ENCODE data around the gene AGTR1. TPM values are rescaled to one million over a fixed set of nuclear protein-coding genes. Genes with fewer than 3 reads are reported as not detected.

Gene AGTR1
- total and polyA plus RNA-seq, 10 of the 15 experiments (the other 5 are each of a cell fraction or from before 2014, with no cell fraction given), result not detected

DNA sequence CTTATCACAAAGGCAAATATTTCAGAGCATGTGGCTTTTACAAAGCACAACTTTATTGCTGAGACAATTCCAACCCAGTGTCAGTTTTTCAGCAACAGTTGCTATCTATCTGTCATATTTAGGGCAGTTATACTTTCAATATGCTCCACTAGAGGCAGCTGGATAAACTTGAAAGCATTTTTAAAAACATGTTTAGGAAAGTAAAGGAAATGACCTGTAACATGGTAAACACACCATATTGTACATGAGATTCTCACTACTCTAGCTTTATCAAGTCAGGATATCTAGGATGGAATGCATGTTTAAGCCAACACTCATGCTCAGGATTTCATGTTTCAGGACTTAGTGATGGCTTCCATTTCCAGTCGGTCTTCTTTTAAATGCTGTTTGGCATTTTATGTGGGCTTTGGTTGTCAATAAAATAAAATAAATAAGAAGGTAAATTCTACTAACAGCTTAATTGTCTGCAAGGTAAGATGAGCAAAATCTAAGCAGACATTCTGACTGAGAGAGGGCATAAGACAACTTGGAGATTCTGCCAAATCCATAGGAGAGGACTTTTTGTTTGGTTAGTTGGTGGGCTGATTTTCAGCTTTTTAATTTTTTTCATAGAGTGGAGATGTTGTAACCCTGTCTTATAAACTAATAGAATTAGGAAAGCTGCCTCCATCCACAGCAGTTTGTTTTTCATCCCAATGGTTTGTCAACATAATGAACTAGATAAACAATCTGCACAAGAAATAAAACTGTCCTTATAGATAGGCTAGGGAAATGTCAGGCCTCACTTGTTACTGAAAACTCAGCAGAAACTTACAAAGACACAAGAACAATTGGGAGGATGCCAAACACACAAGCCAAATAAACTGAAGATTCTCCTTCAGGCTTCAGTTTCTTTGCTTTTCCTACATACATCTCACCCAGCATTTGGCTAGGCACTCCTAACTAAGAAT lies 66.6 kb downstream of the AGTR1 start (continued):
- TF ChIP-seq BRCA1 (IDR thresholded peaks at IDR 0.05; ENCODE audit: low read depth, low read length), result no peak

DNA sequence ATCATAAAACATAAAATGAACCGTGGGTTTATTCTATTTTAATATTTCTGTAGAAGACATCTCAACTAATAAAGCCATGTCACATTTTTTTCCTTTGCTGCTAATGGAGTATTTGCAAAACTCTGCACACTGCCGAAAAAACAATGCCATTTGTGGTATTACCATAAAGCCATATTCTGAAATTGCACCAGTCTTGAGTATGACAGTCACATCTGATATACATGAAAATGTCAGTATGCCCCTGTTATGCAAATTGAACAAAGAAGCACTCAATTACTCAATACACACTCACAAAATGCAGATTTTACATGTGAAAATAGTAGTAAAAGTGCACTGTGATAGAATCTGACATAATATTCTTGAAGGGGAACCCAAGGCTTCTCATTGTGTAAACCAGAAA lies 74.7 kb downstream of the AGTR1 start:
- no peak overlapping the region for H3K4me2 ChIP-seq (ENCODE audit: control insufficient read depth, insufficient read depth)
- no peak overlapping the region for H3K27ac ChIP-seq (ENCODE audit: control insufficient read depth, insufficient read depth)
- H3K9ac ChIP-seq (ENCODE audit: control insufficient read depth, insufficient read depth, low read length), result no peak overlapping the region
- BruUV-seq (replicated peaks), result no TSS peak
- no peaks in the 10 kb centered on the region for H3K27me3 ChIP-seq (replicated peaks in 1 of 2; ENCODE audit: control insufficient read depth in 2 of 2, insufficient read depth in 2 of 2, low read length in 1 of 2)
- no peaks in the 10 kb centered on the region for H3K4me1 ChIP-seq (ENCODE audit: control insufficient read depth, insufficient read depth, low read length)
- H4K20me1 ChIP-seq (ENCODE audit: control insufficient read depth, insufficient read depth), result no peaks in the 10 kb centered on the region
- no peak overlapping the region for H2AFZ ChIP-seq (ENCODE audit: control insufficient read depth, low read depth, low read length)
- H3K79me2 ChIP-seq (ENCODE audit: control insufficient read depth, insufficient read depth, low read length), result no peaks in the 10 kb centered on the region
- no peak overlapping the region for H3K4me3 ChIP-seq
- ATAC-seq (no peak), DNase-seq (ENCODE audit: low read depth, low spot score) (no peak), FAIRE-seq (no peak)
- in situ Hi-C loops (cut with MboI) (no loop called here), intact Hi-C loops (cut with micrococcal nuclease; ENCODE audit: unreplicated experiment) (no loop called here)
- H3K9me3 ChIP-seq (replicated peaks; ENCODE audit: control insufficient read depth, insufficient read depth, low read length), result no peaks in the 10 kb centered on the region
- RAD21 ChIA-PET (ENCODE audit: unreplicated experiment), result no interaction called here
- POLR2A ChIA-PET, result no interaction called here
- CTCF ChIA-PET, result interaction anchor here (0.5 kb wide), 1 partner anchor 130 kb away, joined by 3 read pairs; no protein-coding TSS in a partner anchor
- no peaks in the 10 kb centered on the region for H3K36me3 ChIP-seq (ENCODE audit: control insufficient read depth in 2 of 2, insufficient read depth in 2 of 2, low read length in 1 of 2)
- SMC1A ChIA-PET (ENCODE audit: uncharacterized antibody, unreplicated experiment), result interaction anchor here (0.6 kb wide), 1 partner anchor 85 kb away, joined by 3 read pairs; no protein-coding TSS in a partner anchor
- WGBS (ENCODE audit: insufficient coverage, insufficient replicate concordance, low lambda C conversion rate, missing lambda C conversion rate), result 0% methylated on average over 2 of the region's 2 CpGs
- no peak for TF ChIP-seq ASH2L (IDR thresholded peaks at IDR 0.05; ENCODE audit: borderline replicate concordance, low read depth)
- TF ChIP-seq, protein P1, sequence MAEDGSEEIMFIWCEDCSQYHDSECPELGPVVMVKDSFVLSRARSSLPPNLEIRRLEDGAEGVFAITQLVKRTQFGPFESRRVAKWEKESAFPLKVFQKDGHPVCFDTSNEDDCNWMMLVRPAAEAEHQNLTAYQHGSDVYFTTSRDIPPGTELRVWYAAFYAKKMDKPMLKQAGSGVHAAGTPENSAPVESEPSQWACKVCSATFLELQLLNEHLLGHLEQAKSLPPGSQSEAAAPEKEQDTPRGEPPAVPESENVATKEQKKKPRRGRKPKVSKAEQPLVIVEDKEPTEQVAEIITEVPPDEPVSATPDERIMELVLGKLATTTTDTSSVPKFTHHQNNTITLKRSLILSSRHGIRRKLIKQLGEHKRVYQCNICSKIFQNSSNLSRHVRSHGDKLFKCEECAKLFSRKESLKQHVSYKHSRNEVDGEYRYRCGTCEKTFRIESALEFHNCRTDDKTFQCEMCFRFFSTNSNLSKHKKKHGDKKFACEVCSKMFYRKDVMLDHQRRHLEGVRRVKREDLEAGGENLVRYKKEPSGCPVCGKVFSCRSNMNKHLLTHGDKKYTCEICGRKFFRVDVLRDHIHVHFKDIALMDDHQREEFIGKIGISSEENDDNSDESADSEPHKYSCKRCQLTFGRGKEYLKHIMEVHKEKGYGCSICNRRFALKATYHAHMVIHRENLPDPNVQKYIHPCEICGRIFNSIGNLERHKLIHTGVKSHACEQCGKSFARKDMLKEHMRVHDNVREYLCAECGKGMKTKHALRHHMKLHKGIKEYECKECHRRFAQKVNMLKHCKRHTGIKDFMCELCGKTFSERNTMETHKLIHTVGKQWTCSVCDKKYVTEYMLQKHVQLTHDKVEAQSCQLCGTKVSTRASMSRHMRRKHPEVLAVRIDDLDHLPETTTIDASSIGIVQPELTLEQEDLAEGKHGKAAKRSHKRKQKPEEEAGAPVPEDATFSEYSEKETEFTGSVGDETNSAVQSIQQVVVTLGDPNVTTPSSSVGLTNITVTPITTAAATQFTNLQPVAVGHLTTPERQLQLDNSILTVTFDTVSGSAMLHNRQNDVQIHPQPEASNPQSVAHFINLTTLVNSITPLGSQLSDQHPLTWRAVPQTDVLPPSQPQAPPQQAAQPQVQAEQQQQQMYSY (CRISPR knock-in tag; IDR thresholded peaks at IDR 0.05), result no peak
- no peak for TF ChIP-seq ZNF274 (IDR thresholded peaks at IDR 0.05; ENCODE audit: insufficient read depth, insufficient read length)
- no peak for TF ChIP-seq IKZF1 (conservative IDR thresholded peaks at IDR 0.05)
- TF ChIP-seq JUND (IDR thresholded peaks at IDR 0.05; ENCODE audit: low read depth, low read length), result no peak
- no peak for TF ChIP-seq SPI1 (IDR thresholded peaks at IDR 0.05; ENCODE audit: borderline replicate concordance, insufficient read depth, low read depth, low read length)
- TF ChIP-seq, protein P2, sequence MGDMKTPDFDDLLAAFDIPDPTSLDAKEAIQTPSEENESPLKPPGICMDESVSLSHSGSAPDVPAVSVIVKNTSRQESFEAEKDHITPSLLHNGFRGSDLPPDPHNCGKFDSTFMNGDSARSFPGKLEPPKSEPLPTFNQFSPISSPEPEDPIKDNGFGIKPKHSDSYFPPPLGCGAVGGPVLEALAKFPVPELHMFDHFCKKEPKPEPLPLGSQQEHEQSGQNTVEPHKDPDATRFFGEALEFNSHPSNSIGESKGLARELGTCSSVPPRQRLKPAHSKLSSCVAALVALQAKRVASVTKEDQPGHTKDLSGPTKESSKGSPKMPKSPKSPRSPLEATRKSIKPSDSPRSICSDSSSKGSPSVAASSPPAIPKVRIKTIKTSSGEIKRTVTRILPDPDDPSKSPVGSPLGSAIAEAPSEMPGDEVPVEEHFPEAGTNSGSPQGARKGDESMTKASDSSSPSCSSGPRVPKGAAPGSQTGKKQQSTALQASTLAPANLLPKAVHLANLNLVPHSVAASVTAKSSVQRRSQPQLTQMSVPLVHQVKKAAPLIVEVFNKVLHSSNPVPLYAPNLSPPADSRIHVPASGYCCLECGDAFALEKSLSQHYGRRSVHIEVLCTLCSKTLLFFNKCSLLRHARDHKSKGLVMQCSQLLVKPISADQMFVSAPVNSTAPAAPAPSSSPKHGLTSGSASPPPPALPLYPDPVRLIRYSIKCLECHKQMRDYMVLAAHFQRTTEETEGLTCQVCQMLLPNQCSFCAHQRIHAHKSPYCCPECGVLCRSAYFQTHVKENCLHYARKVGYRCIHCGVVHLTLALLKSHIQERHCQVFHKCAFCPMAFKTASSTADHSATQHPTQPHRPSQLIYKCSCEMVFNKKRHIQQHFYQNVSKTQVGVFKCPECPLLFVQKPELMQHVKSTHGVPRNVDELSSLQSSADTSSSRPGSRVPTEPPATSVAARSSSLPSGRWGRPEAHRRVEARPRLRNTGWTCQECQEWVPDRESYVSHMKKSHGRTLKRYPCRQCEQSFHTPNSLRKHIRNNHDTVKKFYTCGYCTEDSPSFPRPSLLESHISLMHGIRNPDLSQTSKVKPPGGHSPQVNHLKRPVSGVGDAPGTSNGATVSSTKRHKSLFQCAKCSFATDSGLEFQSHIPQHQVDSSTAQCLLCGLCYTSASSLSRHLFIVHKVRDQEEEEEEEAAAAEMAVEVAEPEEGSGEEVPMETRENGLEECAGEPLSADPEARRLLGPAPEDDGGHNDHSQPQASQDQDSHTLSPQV (IDR thresholded peaks at IDR 0.05), result no peak
- TF ChIP-seq, protein P3, sequence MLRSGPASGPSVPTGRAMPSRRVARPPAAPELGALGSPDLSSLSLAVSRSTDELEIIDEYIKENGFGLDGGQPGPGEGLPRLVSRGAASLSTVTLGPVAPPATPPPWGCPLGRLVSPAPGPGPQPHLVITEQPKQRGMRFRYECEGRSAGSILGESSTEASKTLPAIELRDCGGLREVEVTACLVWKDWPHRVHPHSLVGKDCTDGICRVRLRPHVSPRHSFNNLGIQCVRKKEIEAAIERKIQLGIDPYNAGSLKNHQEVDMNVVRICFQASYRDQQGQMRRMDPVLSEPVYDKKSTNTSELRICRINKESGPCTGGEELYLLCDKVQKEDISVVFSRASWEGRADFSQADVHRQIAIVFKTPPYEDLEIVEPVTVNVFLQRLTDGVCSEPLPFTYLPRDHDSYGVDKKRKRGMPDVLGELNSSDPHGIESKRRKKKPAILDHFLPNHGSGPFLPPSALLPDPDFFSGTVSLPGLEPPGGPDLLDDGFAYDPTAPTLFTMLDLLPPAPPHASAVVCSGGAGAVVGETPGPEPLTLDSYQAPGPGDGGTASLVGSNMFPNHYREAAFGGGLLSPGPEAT (IDR thresholded peaks at IDR 0.05; ENCODE audit: low read depth), result no peak
